Right atrium auricular region (tissue), 2 donors: ENCODE data around the gene TCHP. TPM values are rescaled to one million over a fixed set of nuclear protein-coding genes. Genes with fewer than 3 reads are reported as not detected.

Source experiments
- DNase-seq: peaks from one replicate; pipeline ENCODE4 v3.0.0-alpha.2; 2019; ENCODE audit warnings: low spot score
- H3K27ac ChIP-seq, 2 donors: fragments of 200-600 bp; sonication (generic); 1 replicate in 1 of 2; 2 replicates in 1 of 2; pipeline ENCODE4 v1.5.1; 2016 to 2019
- H3K27me3 ChIP-seq, 2 donors: fragments of 200-600 bp; sonication (generic); one replicate each; pipeline versions ENCODE4 v1.5.1 to v1.6.0; 2017 to 2019
- H3K36me3 ChIP-seq: fragments of 200-600 bp; sonication (generic); one replicate; pipeline ENCODE4 v1.5.1; 2016
- H3K4me1 ChIP-seq, 2 donors: fragments of 200-600 bp; sonication (generic); one replicate each; pipeline versions ENCODE4 v1.5.1 to v1.6.0; 2017 to 2019
- H3K4me3 ChIP-seq, 2 donors: fragments of 200-600 bp; sonication (generic); 1 replicate in 1 of 2; 2 replicates in 1 of 2; pipeline ENCODE4 v1.5.1; 2017 to 2019; ENCODE audit warnings: mild to moderate bottlenecking in 1 of 2, moderate library complexity in 1 of 2
- H3K9me3 ChIP-seq, 2 donors: fragments of 200-600 bp; sonication (generic); one replicate each; pipeline ENCODE4 v1.5.1; 2019
- CTCF ChIP-seq, 2 donors: fragments of 200-600 bp; sonication (generic); IDR thresholded peaks; one replicate each; pipeline ENCODE4 v1.5.1; 2019; ENCODE audit warnings: antibody characterized with exemption in 2 of 2
- total RNA-seq, 2 donors: library from RNA; depleted of rRNA; stranded (reverse); fragments of >200 nt; gene quantifications; one replicate each; pipeline ENCODE4 v1.1.0, GENCODE V29; 2016

Gene TCHP
- total RNA-seq, 2 donors from 2014 or later, result 6.4 to 9.4 TPM

DNA sequence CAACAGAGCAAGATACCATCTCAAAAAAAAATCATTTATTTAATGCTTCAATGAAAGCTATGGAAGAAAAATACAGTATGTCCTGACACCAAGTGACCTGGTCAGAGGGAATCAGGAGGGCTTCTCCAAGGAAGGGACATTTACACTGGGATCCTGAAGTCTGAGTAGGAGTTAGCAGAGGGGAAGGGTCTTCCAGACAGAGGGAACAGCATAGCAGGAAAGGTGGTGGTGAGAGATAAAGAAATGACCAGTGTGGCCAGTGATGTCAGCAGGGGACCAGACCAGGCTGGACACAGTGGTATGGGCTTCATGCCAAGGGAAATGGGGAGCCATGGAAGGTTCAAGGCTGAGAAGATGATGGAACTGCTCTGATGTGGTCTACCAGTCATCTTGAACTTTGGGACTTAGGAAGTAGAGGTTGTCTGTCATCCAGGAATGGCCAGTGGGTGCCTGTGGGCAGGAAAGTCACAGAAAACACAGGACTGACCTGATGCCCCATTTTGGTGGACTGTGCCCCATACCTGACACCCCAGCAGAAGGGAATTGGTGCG is 7.8 kb upstream of the TCHP start:
- Histone ChIP-seq H3K4me3 (no peak overlapping the region), H3K27ac (no peak overlapping the region), H3K4me1 (peaks cover 0 to 11% of the 10 kb centered on the region in 2 donors), H3K9me3 (no peaks in the 10 kb centered on the region), H3K27me3 (no peaks in the 10 kb centered on the region), H3K36me3 (no peaks in the 10 kb centered on the region)
- no peak for DNase-seq
- TF ChIP-seq CTCF (IDR thresholded peaks at IDR 0.05), result no peak

DNA sequence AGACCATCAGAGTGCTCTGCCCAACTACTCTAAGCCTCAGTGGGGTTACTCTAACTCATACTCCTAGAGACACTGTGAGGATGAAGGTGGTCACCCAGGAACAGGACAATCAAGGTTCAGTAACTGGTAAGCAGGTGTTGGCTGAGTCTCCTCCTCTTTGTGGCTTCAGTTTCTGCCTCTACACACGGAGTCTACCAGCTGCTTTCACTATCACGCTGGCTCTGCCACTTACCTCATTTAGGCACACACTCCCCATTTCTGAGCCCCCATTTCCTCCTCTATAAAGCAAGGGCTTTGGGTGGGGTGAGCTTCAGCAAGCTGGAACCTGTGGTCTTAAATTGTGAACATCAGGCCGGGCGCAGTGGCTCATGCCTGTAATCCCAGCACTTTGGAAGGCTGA is 7.3 kb upstream of the TCHP start:
- Histone ChIP-seq H3K9me3 (no peaks in the 10 kb centered on the region), H3K36me3 (no peaks in the 10 kb centered on the region), H3K27me3 (no peaks in the 10 kb centered on the region), H3K4me3 (no peak overlapping the region), H3K4me1 (peaks cover 0 to 11% of the 10 kb centered on the region in 2 donors), H3K27ac (no peak overlapping the region)
- DNase-seq, result no peak
- no peak for TF ChIP-seq CTCF (IDR thresholded peaks at IDR 0.05)

DNA sequence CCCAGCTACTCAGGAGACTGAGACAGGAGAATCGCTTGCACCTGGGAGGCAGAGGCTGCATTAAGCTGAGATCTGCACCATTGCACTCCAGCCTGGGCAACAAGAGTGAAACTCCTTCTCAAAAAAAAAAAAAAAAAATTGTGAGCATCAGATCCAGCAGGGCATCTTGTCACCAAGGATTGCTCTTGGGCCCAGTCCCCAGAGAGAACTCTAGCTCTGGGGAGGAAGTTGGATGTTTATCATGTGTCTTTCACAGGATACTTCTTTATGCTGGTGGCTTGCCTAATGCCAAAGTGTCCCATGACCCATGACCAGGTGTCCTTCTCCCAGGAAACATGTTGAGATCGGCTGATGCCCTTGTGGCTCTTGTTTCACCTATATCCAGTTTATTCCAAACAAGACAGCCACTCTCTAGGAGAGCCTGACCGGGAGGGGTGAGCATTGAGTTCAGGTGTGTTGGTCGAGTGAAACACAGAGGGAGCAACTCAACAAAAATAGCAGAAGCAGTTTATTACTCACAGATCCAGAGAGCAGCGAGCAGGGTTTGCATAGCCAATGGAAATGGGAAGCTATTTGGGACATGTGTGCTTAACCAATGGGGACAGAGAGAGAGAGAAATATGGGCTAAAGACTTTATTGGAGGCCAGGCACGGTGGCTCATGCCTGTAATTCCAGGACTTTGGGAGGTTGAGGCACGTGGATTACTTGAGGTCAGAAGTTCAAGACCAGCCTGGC is 6.6 kb upstream of the TCHP start:
- H3K4me1 ChIP-seq, result peaks cover 0 to 5% of the 10 kb centered on the region in 2 donors
- no peak overlapping the region for H3K27ac ChIP-seq
- no peak for TF ChIP-seq CTCF (IDR thresholded peaks at IDR 0.05)
- no peak for DNase-seq
- no peaks in the 10 kb centered on the region for H3K36me3 ChIP-seq
- no peaks in the 10 kb centered on the region for H3K9me3 ChIP-seq
- H3K4me3 ChIP-seq, result no peak overlapping the region
- no peaks in the 10 kb centered on the region for H3K27me3 ChIP-seq

DNA sequence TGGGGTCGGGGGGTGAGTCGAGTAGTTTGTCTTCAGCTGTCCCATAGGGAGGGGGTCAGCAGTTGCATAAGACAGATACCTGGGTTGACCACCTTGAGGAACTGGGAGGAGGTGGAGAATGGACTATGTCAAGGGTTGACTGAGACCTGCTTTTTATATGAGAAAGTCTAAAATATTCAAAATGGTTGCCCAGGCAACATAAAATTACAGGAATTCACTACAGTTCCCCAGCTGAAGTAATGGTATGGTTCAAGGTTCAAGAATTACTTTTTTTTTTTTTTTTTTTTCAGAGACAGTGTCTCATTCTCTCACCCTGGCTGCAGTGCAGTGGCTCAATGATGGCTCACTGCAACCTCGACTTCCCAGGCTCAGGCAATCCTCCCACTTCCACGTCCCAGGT is 5.1 kb upstream of the TCHP start:
- H3K9me3 ChIP-seq, result no peaks in the 10 kb centered on the region
- DNase-seq, result no peak
- no peak for TF ChIP-seq CTCF (IDR thresholded peaks at IDR 0.05)
- H3K4me1 ChIP-seq, result peaks cover 0 to 7% of the 10 kb centered on the region in 2 donors
- no peak overlapping the region for H3K27ac ChIP-seq
- no peaks in the 10 kb centered on the region for H3K27me3 ChIP-seq
- H3K4me3 ChIP-seq, result no peak overlapping the region
- no peaks in the 10 kb centered on the region for H3K36me3 ChIP-seq

DNA sequence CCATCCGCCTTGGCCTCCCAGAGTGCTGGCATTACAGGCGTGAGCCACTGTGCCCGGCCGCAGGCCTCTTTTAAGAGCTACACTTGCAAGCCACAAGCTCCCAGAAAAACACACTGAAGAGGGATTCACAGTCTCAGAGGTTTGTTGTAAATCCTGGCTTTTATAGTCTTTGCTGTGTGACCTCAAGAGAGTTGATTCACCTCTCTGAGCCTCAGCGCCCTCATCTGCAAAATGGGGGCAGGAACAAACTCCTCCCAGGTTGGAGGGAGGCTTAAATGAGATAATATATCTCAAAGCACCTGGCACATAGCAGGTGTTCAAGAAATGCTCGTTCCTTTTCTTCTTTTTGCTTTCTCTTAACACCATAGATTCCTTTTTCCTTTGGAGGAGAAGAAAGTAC is 3.9 kb upstream of the TCHP start:
- no peak for DNase-seq
- H3K4me3 ChIP-seq, result no peak overlapping the region
- TF ChIP-seq CTCF (IDR thresholded peaks at IDR 0.05), result no peak
- no peaks in the 10 kb centered on the region for H3K27me3 ChIP-seq
- H3K9me3 ChIP-seq, result no peaks in the 10 kb centered on the region
- H3K36me3 ChIP-seq, result no peaks in the 10 kb centered on the region
- no peak overlapping the region for H3K27ac ChIP-seq
- H3K4me1 ChIP-seq, result peaks cover 0 to 12% of the 10 kb centered on the region in 2 donors
